Stimulated activated CD8-positive, alpha-beta memory T cell treated with anti-CD3 and anti-CD28 coated beads, Interleukin-4, amount 100 ng/mL, for 4 hours (primary cell): ENCODE data around the gene NKX2-2.
A peak's percentile ranks its signal among the peaks of the same experiment; 100 is the strongest.
"Not testable (repeated sequence)": the region's sequence is repeated elsewhere in the genome, so short reads cannot be mapped to it uniquely, and the experiment has no call there.

Source experiments
- DNase-seq, 2 donors: peaks; one replicate each; pipeline ENCODE4 v3.0.0-alpha.2; 2020; ENCODE audit warnings: low read depth in 2 of 2, low spot score in 1 of 2

NKX2-2 gene

DNA sequence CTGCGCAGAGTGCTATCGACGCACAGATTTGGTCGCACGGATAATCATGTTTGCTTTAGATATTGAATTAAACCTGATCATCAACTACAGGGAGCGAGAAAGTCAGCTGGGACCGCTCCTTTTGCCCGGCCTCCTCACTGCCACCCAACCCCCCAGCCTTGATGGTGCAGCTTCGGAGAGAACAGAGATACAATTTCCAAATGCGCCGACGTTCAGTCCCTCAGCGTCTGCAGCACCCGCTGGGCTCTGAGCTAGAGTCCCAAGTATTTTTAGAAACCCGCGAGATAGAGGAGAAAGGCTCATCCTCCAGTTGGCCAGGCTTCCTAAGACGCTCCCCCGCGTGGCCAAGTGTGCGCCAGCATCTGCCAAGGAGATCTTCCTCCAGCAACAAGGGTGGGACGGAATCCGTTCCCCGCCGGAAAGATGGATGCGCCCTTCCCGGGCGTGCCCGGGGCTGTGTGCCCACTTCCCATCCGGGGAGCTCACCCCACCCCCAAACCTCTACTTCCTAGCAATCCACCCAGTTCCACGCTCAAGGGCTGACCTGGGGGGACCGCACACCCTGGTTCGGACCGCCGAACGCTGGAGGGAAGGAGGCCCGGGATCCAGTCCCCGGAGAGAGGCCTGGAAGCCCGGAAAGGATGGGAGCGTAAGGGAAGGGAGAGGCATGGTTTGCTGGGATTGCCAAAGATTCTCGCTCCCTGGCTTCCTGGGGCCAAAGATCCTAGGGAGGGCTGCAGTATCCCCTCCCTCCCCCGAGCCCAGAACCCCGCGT is 4.1 kb downstream of the NKX2-2 start:
- no peak for DNase-seq

GRCh38 chr20:21509079-21509596 is 4.7 kb downstream of the NKX2-2 start:
- DNase-seq, result no peak

DNA sequence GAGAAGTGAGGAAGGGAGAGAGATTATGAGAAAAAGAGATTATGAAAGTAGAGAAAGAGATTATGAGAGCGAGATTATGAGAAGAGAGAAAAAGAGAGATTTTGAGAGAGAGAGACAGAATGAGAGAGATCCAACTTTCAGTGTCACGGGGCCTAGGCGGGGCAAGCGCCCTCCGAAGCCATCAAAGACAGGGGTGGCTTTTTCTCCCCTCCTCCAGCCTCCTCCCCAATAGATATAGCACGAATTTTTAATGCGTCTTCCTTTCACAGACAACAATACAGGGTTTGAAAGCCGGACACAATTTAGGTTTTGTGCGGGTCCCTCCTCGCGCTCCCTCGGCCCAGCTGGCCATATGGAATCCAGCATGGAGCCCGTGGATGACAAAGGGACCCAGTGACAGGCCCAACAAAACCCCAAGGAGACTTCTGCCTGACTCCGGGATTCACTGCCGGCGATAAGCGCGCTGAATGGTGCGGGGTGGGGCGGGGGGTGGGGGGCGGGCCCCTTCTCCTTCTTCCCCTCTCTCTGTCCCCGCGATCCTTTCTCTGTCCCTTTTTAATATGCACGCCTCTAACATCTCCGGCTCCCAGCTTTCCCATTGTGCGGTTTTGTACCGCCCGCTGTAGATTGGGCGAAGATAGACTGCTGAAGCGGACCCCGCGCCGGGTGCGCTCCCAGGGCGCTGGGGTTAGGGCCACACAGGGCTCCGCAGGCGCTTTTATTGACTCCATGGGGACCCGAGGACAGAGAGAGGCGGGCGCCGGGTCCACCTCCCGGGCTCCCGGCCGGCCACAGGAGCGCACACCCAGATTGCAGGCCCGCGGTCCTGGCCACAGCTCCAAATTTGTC is 5.4 kb downstream of the NKX2-2 start:
- DNase-seq, result no peak

- no peak for DNase-seq
Measured at GRCh38 chr20:21507400-21508229, 6.2 kb downstream of the NKX2-2 start.

GRCh38 chr20:21505810-21506530 is 7.9 kb downstream of the NKX2-2 start:
- DNase-seq, result peak; percentile 21 to 37

DNA sequence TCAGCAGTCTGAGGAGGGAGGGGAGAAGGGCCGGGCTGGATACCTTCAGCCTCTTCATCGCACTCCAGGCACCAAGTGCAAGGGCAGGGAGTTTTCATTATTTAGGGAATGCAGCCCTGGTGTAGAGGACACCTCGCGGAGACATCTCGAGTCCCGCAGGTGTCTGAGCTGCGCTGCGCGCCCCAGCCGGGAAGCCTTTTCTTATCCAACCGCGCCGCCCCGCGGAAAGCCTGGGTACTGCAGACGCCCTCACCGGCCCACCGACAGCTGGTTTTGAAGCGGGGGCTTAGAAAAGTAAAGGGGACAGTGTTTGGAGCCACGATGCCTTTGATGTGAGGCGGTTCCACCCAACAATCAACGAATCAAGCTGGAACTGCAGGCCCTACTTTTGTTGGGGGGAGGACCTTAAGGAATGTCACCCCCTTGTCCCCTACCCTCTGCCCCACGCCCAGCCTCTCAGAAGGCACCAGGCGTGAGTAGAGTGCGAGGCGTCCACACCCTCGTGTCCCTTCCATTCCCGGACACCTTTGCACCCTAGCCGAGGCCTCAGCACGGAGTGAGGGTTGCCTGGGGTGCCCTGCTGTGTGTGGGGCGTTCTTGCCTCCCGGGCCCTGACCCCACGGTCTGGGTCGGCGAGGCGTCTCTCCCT is 8.6 kb downstream of the NKX2-2 start:
- peak; percentile 46 to 81 for DNase-seq

DNA sequence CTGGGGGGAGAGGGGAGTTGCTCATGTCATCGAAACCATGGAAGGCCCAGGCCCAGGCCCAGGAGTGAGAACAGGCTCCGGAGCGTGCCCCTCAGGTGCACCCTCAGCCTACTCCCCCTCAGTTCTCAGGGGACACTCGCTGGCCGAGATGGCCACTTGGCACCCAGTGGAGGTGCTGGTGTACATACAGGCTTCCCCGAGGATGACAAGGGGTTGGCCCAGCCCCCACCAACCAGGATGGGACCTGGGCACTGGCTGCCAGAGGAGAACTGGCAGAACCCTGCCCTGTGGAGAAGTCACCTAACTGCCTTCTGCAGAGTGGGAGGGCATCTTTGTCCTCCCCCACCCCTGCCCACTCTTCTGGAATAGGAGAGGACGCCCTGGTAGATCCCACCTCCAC is 9.5 kb downstream of the NKX2-2 start:
- DNase-seq, result no peak

GRCh38 chr20:21503345-21503744 is 10.5 kb downstream of the NKX2-2 start:
- DNase-seq, result no peak

DNA sequence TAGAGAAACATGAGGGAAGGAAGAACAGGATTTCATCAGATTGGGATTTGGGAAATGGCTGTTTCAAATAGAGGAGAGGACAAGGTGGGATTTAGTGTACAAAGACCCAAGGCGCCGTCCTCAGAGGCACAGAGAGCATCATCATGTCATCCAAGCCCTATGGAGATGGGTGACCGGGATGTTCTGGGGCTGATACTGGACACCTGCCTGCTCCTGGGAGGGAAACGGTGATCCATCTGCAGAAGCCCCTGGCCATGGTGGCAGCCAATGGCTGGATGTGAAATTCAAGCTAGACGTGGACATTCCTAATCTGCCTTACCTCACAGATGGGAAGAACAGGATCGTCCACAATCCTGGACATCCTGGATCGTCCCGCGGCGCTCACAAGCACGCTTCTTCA is 12.7 kb downstream of the NKX2-2 start:
- no peak for DNase-seq

GRCh38 chr20:21500599-21500998 is 13.3 kb downstream of the NKX2-2 start:
- DNase-seq, result no peak

- no peak for DNase-seq
Measured at GRCh38 chr20:21499641-21500040, 14.2 kb downstream of the NKX2-2 start.

GRCh38 chr20:21498635-21499034 is 15.2 kb downstream of the NKX2-2 start:
- DNase-seq, result no peak

GRCh38 chr20:21498195-21498594 is 15.7 kb downstream of the NKX2-2 start:
- DNase-seq, result no peak

GRCh38 chr20:21496452-21496851 is 17.4 kb downstream of the NKX2-2 start:
- DNase-seq, result no peak

DNA sequence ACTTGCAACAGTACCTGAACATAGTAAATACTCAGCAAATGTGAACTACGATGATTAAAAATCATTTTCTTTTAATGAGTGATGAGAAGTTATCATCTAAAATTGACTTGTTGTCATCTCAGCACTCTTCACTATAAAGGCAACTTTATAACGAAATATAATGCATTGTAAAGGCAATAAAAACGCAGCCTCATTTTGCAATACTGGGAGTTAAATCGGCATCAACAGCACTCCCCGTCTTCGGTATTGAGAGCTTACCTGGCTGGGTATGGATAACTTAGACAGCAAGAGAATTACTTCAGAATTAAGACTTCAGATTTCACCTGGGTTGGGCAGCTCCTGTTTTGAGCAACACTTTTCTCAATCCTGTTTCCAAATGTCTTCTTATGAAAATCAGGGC is 20.8 kb downstream of the NKX2-2 start:
- DNase-seq, result no peak

DNA sequence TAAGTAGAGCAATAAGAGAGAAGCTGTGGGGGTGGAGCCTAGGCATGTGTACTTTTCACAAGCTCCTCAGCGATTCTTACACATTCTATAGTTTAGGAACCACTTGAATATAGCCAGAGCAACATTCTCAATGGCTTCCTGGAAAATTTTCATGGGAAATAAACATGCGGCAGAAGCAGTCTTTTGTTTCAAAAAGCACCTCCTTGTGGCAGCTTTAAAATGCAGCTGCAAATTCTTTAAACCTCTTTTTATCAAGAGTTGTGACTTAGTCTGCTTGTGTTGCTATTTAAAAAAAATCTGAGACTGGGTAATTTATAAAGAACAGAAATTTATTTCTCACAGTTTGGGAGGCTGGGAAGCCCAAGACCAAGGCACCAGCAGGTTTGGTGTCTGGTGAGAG is 23.8 kb downstream of the NKX2-2 start:
- DNase-seq, result no peak

DNA sequence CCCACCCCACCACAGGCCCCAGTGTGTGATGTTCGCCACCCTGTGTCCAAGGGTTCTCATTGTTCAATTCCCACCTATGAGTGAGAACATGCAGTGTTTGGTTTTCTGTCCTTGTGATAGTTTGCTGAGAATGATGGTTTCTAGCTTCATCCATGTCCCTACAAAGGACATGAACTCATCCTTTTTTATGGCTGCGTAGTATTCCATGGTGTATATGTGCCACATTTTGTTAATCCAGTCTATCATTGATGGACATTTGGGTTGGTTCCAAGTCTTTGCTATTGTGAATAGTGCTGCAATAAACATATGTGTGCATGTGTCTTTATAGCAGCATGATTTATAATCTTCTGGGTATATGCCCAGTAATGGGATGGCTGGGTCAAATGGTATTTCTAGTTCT is 33.7 kb downstream of the NKX2-2 start:
- not testable (repeated sequence) for DNase-seq

DNA sequence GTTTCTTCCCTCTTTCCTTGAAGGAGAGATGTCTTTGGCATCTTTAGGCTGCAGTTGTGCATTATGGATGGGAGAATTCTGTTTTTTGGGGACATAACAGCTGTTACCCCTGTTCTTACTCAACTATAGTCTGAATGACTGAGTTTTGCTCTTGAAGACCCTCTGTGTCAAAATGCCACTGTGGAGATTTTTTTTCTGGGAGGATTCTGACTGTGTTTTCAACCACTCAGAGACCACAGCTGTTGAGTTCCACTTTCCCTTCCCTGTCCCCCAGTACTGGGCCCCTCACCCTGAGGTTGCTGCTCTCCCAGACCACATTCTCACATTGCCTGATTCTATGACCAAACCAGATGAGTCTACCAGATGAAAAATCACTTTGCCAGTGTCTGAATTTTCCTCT is 48.1 kb downstream of the NKX2-2 start:
- DNase-seq, result no peak

- no peak for DNase-seq
Measured at GRCh38 chr20:21464916-21465315, 48.9 kb downstream of the NKX2-2 start.
